IMR-90 (cell line): ENCODE data around the gene REXO1.

Source experiments
- CEBPB ChIP-seq: IDR thresholded peaks from 2 replicates; pipeline ENCODE4 v1.6.1; 2012; ENCODE audit warnings: low read depth, low read length, improper control_type of control experiment
- CHD1 ChIP-seq: IDR thresholded peaks from 2 replicates; pipeline ENCODE4 v1.6.1; 2012; ENCODE audit warnings: low read depth, low read length, improper control_type of control experiment
- FOS ChIP-seq: fragments of 150-350 bp; IDR thresholded peaks from 2 replicates; pipeline ENCODE4 v1.6.1; 2016; ENCODE audit warnings: low read depth, low read length
- MAFK ChIP-seq: IDR thresholded peaks from 2 replicates; pipeline ENCODE4 v1.6.1; 2012; ENCODE audit warnings: low read depth, low read length, improper control_type of control experiment
- MAZ ChIP-seq: IDR thresholded peaks from 2 replicates; pipeline ENCODE4 v1.6.1; 2012; ENCODE audit warnings: low read depth, mild to moderate bottlenecking, low read length, improper control_type of control experiment, moderate library complexity, borderline replicate concordance
- POLR2A ChIP-seq: IDR thresholded peaks from 2 replicates; pipeline ENCODE4 v1.6.1; 2012; ENCODE audit warnings: mild to moderate bottlenecking, low read depth, low read length
- RAD21 ChIP-seq: IDR thresholded peaks from 2 replicates; pipeline ENCODE4 v1.6.1; 2012; ENCODE audit warnings: low read length, improper control_type of control experiment
- RCOR1 ChIP-seq: IDR thresholded peaks from 2 replicates; pipeline ENCODE4 v1.6.1; 2012; ENCODE audit warnings: mild to moderate bottlenecking, low read length, improper control_type of control experiment; ENCODE audit not compliant: insufficient replicate concordance
- RFX5 ChIP-seq: IDR thresholded peaks from 2 replicates; pipeline ENCODE4 v1.8.0; 2012; ENCODE audit warnings: low read depth, mild to moderate bottlenecking, low read length, moderate library complexity
- USF2 ChIP-seq: fragments of 150-350 bp; IDR thresholded peaks from 2 replicates; pipeline ENCODE4 v1.6.1; 2017; ENCODE audit warnings: mild to moderate bottlenecking, antibody characterized with exemption, low read length, low read depth
- TF ChIP-seq, protein P1 (sequence below): conservative IDR thresholded peaks from 2 replicates; pipeline ENCODE4 v1.5.1; 2012; ENCODE audit warnings: mild to moderate bottlenecking, low read depth, low read length, improper control_type of control experiment

- TF ChIP-seq, protein P1, sequence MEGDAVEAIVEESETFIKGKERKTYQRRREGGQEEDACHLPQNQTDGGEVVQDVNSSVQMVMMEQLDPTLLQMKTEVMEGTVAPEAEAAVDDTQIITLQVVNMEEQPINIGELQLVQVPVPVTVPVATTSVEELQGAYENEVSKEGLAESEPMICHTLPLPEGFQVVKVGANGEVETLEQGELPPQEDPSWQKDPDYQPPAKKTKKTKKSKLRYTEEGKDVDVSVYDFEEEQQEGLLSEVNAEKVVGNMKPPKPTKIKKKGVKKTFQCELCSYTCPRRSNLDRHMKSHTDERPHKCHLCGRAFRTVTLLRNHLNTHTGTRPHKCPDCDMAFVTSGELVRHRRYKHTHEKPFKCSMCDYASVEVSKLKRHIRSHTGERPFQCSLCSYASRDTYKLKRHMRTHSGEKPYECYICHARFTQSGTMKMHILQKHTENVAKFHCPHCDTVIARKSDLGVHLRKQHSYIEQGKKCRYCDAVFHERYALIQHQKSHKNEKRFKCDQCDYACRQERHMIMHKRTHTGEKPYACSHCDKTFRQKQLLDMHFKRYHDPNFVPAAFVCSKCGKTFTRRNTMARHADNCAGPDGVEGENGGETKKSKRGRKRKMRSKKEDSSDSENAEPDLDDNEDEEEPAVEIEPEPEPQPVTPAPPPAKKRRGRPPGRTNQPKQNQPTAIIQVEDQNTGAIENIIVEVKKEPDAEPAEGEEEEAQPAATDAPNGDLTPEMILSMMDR: no peak
- TF ChIP-seq POLR2A: no peak
- no peak for TF ChIP-seq MAZ
- no peak for TF ChIP-seq RAD21
- no peak for TF ChIP-seq FOS
- no peak for TF ChIP-seq CHD1
- TF ChIP-seq RCOR1: no peak
- no peak for TF ChIP-seq RFX5
- no peak for TF ChIP-seq CEBPB
- TF ChIP-seq USF2: no peak
- no peak for TF ChIP-seq MAFK
These were observed 18.3 kb downstream of the REXO1 start for GRCh38 chr19:1829958-1830357.
